ENCODE measurements around the gene MEOX1.

MEOX1 gene

GRCh38 chr17:43661699-43662412 lies at the start of gene MEOX1:
Gene MEOX1 (minus strand): TSS chr17:43661922. CDS start chr17:43661534, 388 bp downstream.
- H3K4me3 ChIP-seq (ENCODE audit: low read length), result no peak within 1 kb of the TSS
- TF ChIP-seq ZNF274 (IDR thresholded peaks at IDR 0.05; ENCODE audit: low read depth, low read length), result no peak

- H3K4me3 ChIP-seq (ENCODE audit: low read length), result no peak overlapping the region
- TF ChIP-seq ZNF274 (IDR thresholded peaks at IDR 0.05; ENCODE audit: low read depth, low read length), result no peak
Measured at GRCh38 chr17:43710101-43710500, 48.4 kb upstream of the MEOX1 start.

DNA sequence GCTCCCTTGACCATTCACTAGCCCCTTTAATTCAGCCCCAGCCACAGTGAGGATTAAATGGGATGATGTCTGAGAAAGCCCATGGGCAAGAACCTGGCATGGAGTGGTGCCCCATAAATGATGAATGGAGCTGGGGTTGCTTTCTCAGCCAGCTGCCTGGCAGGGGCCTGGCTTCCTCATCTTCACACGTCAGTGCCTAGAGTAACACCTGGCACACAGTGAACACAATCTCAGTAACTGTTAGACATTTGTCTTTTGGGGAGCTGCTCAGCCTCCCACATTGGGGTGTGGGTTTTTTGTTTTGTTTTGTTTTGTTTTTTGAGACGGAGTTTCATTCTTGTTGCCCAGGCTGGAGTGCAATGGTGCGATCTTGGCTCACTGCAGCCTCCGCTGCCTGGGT lies 47.5 kb upstream of the MEOX1 start:
- no peak for TF ChIP-seq ZNF274 (IDR thresholded peaks at IDR 0.05; ENCODE audit: low read depth, low read length)
- H3K4me3 ChIP-seq (ENCODE audit: low read length), result no peak overlapping the region

GRCh38 chr17:43707184-43707583 lies 45.5 kb upstream of the MEOX1 start:
- no peak overlapping the region for H3K4me3 ChIP-seq (ENCODE audit: low read length)
- no peak for TF ChIP-seq ZNF274 (IDR thresholded peaks at IDR 0.05; ENCODE audit: low read depth, low read length)

DNA sequence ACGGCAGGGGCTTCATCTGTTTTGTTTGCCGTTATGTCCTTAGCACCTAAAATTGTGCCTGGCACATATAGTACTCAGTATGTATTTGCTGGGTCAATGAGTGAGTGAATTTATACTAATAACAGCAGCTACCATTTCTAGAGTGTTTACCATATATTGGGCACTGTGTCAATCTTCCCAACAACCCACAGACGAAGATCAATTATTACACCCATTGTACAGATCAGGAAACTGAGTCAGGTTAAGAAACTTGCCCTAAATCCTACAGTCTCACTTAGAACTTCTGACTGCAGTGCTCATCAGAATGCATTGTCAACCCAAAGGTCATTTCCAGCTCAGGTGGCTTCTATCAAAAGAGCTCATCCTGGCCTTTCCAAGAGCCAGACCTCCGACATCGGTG lies 44.5 kb upstream of the MEOX1 start:
- no peak for TF ChIP-seq ZNF274 (IDR thresholded peaks at IDR 0.05; ENCODE audit: low read depth, low read length)
- no peak overlapping the region for H3K4me3 ChIP-seq (ENCODE audit: low read length)

GRCh38 chr17:43703630-43704029 lies 41.9 kb upstream of the MEOX1 start:
- H3K4me3 ChIP-seq (ENCODE audit: low read length), result no peak overlapping the region
- TF ChIP-seq ZNF274 (IDR thresholded peaks at IDR 0.05; ENCODE audit: low read depth, low read length), result no peak

GRCh38 chr17:43702637-43703036 lies 40.9 kb upstream of the MEOX1 start:
- no peak for TF ChIP-seq ZNF274 (IDR thresholded peaks at IDR 0.05; ENCODE audit: low read depth, low read length)
- H3K4me3 ChIP-seq (ENCODE audit: low read length), result no peak overlapping the region

DNA sequence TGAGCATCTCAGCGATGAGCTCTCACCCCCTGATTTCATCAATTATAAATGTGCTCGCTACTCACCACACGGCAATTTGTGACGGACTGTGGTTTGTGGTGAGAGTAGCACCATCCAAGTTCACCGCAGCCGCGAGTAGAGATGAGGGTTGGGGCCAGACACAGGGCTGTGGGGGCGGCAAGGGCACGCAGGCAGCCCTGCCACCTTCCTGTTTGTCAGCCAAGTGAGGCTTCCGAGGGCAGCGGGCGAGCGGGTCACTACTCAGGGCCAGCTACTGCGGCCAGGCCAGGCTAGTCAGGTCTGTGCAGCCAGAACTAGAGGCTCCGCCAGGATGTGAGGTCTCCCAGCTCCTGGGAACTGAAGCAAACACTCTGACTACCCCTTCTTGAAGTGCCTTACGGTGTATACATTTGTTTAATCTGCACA lies 39.6 kb upstream of the MEOX1 start:
- no peak for TF ChIP-seq ZNF274 (IDR thresholded peaks at IDR 0.05; ENCODE audit: low read depth, low read length)
- no peak overlapping the region for H3K4me3 ChIP-seq (ENCODE audit: low read length)

DNA sequence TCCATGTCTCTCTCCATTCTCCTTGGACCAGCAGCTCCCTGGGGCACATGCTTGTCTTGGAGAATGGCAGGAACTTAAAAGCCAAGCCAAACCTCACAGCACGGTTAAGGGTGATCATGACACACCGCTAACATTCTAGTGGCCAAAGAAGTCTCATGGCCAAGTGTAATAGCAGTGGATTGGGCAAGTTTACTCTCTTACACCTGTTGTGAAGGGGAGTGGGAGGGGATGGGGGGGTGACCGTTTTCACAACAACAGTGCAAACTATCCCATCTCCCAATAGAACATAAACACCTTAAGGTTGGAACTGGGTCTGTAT lies 37.7 kb upstream of the MEOX1 start:
- H3K4me3 ChIP-seq (ENCODE audit: low read length), result no peak overlapping the region
- TF ChIP-seq ZNF274 (IDR thresholded peaks at IDR 0.05; ENCODE audit: low read depth, low read length), result no peak

DNA sequence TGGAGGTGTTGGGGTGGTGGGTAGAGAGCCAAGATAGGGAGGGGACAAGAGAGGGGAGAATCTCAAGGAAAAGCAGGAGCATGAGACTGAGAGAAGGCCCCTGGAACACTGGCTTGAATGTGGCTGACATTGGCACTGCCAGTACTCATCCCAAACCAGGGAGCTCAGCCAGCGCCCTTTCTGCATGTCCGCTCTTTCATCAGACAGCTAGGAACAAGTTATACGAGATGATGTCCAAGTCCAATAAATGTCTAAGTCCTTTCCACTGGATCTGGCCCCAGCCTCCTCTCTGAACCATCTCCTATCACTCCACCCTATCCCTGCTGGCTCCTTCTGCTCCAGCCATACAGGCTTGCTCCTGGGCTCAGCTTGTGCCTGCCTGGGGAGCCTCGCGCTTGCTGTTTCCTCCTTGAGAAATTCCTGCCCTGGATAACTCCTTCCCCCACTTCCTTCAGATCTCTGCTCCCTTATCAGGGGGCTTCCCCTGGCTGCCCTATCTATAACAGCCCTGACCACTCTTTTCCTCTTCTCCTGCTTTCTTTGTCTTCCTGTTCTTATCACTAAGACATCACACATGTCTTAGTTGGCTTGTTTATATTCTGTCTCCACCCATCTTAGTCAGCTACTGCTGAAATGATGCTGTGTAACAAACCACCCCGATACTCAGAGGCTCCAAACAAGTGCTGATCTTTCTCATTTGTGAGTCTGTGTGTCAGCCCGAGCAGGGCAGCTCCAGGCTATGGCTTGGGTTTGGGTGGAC lies 37.1 kb upstream of the MEOX1 start:
- no peak for TF ChIP-seq ZNF274 (IDR thresholded peaks at IDR 0.05; ENCODE audit: low read depth, low read length)
- no peak overlapping the region for H3K4me3 ChIP-seq (ENCODE audit: low read length)

DNA sequence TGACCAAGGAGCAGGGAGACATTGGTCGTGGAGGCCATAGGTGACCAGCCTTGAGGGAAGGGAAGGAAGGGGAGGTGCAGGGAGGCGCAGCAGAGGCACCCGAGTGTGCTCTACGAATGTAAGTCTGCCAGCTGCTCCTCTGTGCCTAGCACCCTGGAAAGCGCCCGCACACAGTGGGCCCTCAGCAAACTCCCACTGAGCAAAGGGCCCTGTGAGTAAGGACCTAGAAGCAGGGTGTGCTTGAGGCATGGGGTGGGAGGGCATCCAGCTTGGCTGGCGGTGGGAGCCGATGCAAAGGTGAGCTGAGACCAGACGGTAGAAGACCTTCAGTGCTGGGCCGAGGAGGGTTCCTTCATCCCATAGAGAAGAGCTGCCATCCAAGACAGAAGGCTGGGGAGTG lies 36.2 kb upstream of the MEOX1 start:
- no peak overlapping the region for H3K4me3 ChIP-seq (ENCODE audit: low read length)
- TF ChIP-seq ZNF274 (IDR thresholded peaks at IDR 0.05; ENCODE audit: low read depth, low read length), result no peak

- TF ChIP-seq ZNF274 (IDR thresholded peaks at IDR 0.05; ENCODE audit: low read depth, low read length), result no peak
Measured at GRCh38 chr17:43696891-43697290, 35.2 kb upstream of the MEOX1 start.

DNA sequence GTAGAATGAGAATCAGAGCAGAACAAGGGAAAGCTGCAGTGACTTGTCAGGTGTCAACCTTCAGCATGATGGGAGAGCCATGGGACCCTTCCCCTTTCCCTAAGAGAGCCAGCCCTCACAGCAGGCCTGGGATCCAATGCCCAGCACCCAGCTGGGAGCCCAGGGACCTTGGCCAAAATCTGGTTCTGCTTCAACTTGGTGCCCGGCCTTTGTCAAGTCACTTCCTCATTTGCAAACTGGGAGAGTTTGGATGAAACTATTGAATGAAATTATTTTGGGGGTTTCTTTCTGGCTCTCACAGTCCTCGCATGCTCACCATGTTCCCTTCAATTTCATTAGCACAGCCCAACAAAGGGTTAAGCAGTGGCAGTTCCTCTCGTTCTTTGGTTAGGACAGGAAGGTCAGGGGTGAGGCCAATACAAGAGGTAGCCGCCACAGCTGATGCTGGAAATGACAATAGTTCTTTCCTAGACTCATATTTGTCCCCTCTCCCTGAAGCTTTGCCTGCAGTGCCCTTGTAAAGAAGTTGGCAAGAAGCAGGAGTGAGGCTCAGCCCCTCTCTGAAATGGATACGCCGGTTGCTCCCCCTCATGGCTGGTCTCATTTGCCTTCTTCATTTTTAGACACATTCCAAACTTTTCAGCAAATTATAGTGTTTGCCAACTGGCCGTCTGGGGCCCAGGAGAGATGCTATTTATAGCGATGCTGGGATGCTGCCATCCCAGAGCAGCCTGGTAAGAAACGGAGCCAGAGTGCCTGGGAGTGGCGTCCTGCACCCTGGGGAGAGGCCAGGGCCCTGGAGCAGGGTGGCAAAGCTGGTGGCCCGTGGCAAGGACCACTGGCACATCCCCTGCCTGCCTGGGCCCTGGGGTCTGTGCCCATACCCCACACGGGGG lies 34.5 kb upstream of the MEOX1 start:
- H3K4me3 ChIP-seq (ENCODE audit: low read length), result no peak overlapping the region
- TF ChIP-seq ZNF274 (IDR thresholded peaks at IDR 0.05; ENCODE audit: low read depth, low read length), result no peak

More at GRCh38 chr17:43696891-43697290, 35.2 kb upstream of the MEOX1 start:
- H3K4me3 ChIP-seq (ENCODE audit: low read length), result no peak overlapping the region

- H3K4me3 ChIP-seq (ENCODE audit: low read length), result no peak overlapping the region
- no peak for TF ChIP-seq ZNF274 (IDR thresholded peaks at IDR 0.05; ENCODE audit: low read depth, low read length)
Measured at GRCh38 chr17:43694081-43694870, 32.6 kb upstream of the MEOX1 start.
